ENCODE measurements around the gene SPG11.

SPG11 gene

GRCh38 chr15:44569316-44569715, 94.1 kb downstream of the SPG11 start:
- peaks cover 2% of the 10 kb centered on the region for H3K79me1 ChIP-seq (ENCODE audit: low read depth, low read length)
- no peaks in the 10 kb centered on the region for H3K4me1 ChIP-seq (ENCODE audit: control insufficient read depth in 2 of 2, insufficient read depth in 1 of 2, low read depth in 1 of 2, low read length in 2 of 2)
- no peak for DNase-seq (ENCODE audit: low spot score)
- H2AK5ac ChIP-seq (ENCODE audit: low read depth, low read length) = no peak overlapping the region
- WGBS, 2 donors (ENCODE audit: extremely low coverage in 2 of 2, insufficient read length in 2 of 2, insufficient replicate concordance in 1 of 2) = no CpG with 5 or more reads among the region's 4 CpGs
- no peaks in the 10 kb centered on the region for H3K27me3 ChIP-seq (ENCODE audit: control insufficient read depth in 3 of 3, insufficient read depth in 3 of 3, low read depth in 1 of 3, low read length in 3 of 3)
- peaks cover 17 to 22% of the 10 kb centered on the region in 2 donors for H3K9me3 ChIP-seq (replicated peaks in 1 of 2; ENCODE audit: control insufficient read depth in 2 of 2, insufficient read depth in 1 of 2, low read depth in 1 of 2, low read length in 2 of 2)
- no peak overlapping the region for H2BK15ac ChIP-seq (ENCODE audit: low read length)
- no peak overlapping the region for H3K9ac ChIP-seq (ENCODE audit: low read depth, low read length, poor library complexity)
- H3K36me3 ChIP-seq (replicated peaks in 1 of 2; ENCODE audit: control insufficient read depth in 2 of 2, insufficient read depth in 2 of 2, low read length in 2 of 2) = peaks cover 34 to 88% of the 10 kb centered on the region in 2 donors
- H2BK12ac ChIP-seq (ENCODE audit: low read length) = no peak overlapping the region
- H2AFZ ChIP-seq (ENCODE audit: low read length) = no peak overlapping the region
- H2BK5ac ChIP-seq (ENCODE audit: low read length) = no peak overlapping the region
- H3K14ac ChIP-seq (ENCODE audit: low read length) = no peak overlapping the region
- H2BK120ac ChIP-seq (ENCODE audit: low read depth, low read length) = no peak overlapping the region
- no peak overlapping the region for H3K18ac ChIP-seq (ENCODE audit: low read length)
- H4K91ac ChIP-seq (ENCODE audit: low read depth, low read length, poor library complexity) = no peak overlapping the region
- no peak overlapping the region for H3K4ac ChIP-seq (ENCODE audit: low read length)
- no peak overlapping the region for H3K4me2 ChIP-seq (ENCODE audit: insufficient read depth, low read length, poor library complexity, severe bottlenecking)
- no peak overlapping the region for H4K8ac ChIP-seq (ENCODE audit: low read depth, low read length)
- H3K27ac ChIP-seq (replicated peaks; ENCODE audit: low read length) = no peak overlapping the region
- H3K23ac ChIP-seq (ENCODE audit: low read depth, low read length, poor library complexity) = no peak overlapping the region
- H3K4me3 ChIP-seq (ENCODE audit: low read length in 2 of 2) = no peak overlapping the region

- Histone ChIP-seq H2BK120ac (ENCODE audit: low read depth, low read length) (no peak overlapping the region), H2BK15ac (ENCODE audit: low read length) (no peak overlapping the region), H3K23ac (ENCODE audit: low read depth, low read length, poor library complexity) (no peak overlapping the region), H4K91ac (ENCODE audit: low read depth, low read length, poor library complexity) (no peak overlapping the region), H3K27me3 (ENCODE audit: control insufficient read depth in 3 of 3, insufficient read depth in 3 of 3, low read depth in 1 of 3, low read length in 3 of 3) (no peaks in the 10 kb centered on the region), H3K14ac (ENCODE audit: low read length) (no peak overlapping the region), H3K79me1 (ENCODE audit: low read depth, low read length) (no peaks in the 10 kb centered on the region), H3K4me2 (ENCODE audit: insufficient read depth, low read length, poor library complexity, severe bottlenecking) (no peak overlapping the region), H2BK5ac (ENCODE audit: low read length) (no peak overlapping the region), H3K4me3 (ENCODE audit: low read length in 2 of 2) (no peak overlapping the region), H3K27ac (replicated peaks; ENCODE audit: low read length) (no peak overlapping the region), H3K9ac (ENCODE audit: low read depth, low read length, poor library complexity) (no peak overlapping the region), H3K4ac (ENCODE audit: low read length) (no peak overlapping the region), H2AFZ (ENCODE audit: low read length) (no peak overlapping the region), H3K18ac (ENCODE audit: low read length) (no peak overlapping the region), H3K9me3 (replicated peaks in 1 of 2; ENCODE audit: control insufficient read depth in 2 of 2, insufficient read depth in 1 of 2, low read depth in 1 of 2, low read length in 2 of 2) (peaks cover 17 to 31% of the 10 kb centered on the region in 2 donors), H3K36me3 (replicated peaks in 1 of 2; ENCODE audit: control insufficient read depth in 2 of 2, insufficient read depth in 2 of 2, low read length in 2 of 2) (peaks cover 40 to 88% of the 10 kb centered on the region in 2 donors), H3K4me1 (ENCODE audit: control insufficient read depth in 2 of 2, insufficient read depth in 1 of 2, low read depth in 1 of 2, low read length in 2 of 2) (no peaks in the 10 kb centered on the region), H2BK12ac (ENCODE audit: low read length) (no peak overlapping the region), H2AK5ac (ENCODE audit: low read depth, low read length) (no peak overlapping the region), H4K8ac (ENCODE audit: low read depth, low read length) (no peak overlapping the region)
- no peak for DNase-seq (ENCODE audit: low spot score)
- no CpG with 5 or more reads among the region's 3 CpGs for WGBS, 2 donors (ENCODE audit: extremely low coverage in 2 of 2, insufficient read length in 2 of 2, insufficient replicate concordance in 1 of 2)
These were observed 95.1 kb downstream of the SPG11 start for GRCh38 chr15:44568338-44568737.

GRCh38 chr15:44566155-44566540, 97.3 kb downstream of the SPG11 start:
- no peak overlapping the region for H2AK5ac ChIP-seq (ENCODE audit: low read depth, low read length)
- H3K18ac ChIP-seq (ENCODE audit: low read length) = no peak overlapping the region
- no CpG with 5 or more reads among the region's 4 CpGs for WGBS, 2 donors (ENCODE audit: extremely low coverage in 2 of 2, insufficient read length in 2 of 2, insufficient replicate concordance in 1 of 2)
- no peak overlapping the region for H3K4ac ChIP-seq (ENCODE audit: low read length)
- H2BK5ac ChIP-seq (ENCODE audit: low read length) = no peak overlapping the region
- H4K91ac ChIP-seq (ENCODE audit: low read depth, low read length, poor library complexity) = no peak overlapping the region
- no peaks in the 10 kb centered on the region for H3K79me1 ChIP-seq (ENCODE audit: low read depth, low read length)
- H3K23ac ChIP-seq (ENCODE audit: low read depth, low read length, poor library complexity) = no peak overlapping the region
- H2BK15ac ChIP-seq (ENCODE audit: low read length) = no peak overlapping the region
- H3K27ac ChIP-seq (replicated peaks; ENCODE audit: low read length) = no peak overlapping the region
- H3K27me3 ChIP-seq (ENCODE audit: control insufficient read depth in 3 of 3, insufficient read depth in 3 of 3, low read depth in 1 of 3, low read length in 3 of 3) = no peaks in the 10 kb centered on the region
- DNase-seq (ENCODE audit: low spot score) = no peak
- H3K9ac ChIP-seq (ENCODE audit: low read depth, low read length, poor library complexity) = no peak overlapping the region
- H4K8ac ChIP-seq (ENCODE audit: low read depth, low read length) = no peak overlapping the region
- no peak overlapping the region for H2BK12ac ChIP-seq (ENCODE audit: low read length)
- H2AFZ ChIP-seq (ENCODE audit: low read length) = no peak overlapping the region
- no peak overlapping the region for H2BK120ac ChIP-seq (ENCODE audit: low read depth, low read length)
- H3K14ac ChIP-seq (ENCODE audit: low read length) = no peak overlapping the region
- peaks cover 17 to 34% of the 10 kb centered on the region in 2 donors for H3K9me3 ChIP-seq (replicated peaks in 1 of 2; ENCODE audit: control insufficient read depth in 2 of 2, insufficient read depth in 1 of 2, low read depth in 1 of 2, low read length in 2 of 2)
- no peak overlapping the region for H3K4me2 ChIP-seq (ENCODE audit: insufficient read depth, low read length, poor library complexity, severe bottlenecking)
- H3K4me3 ChIP-seq (ENCODE audit: low read length in 2 of 2) = no peak overlapping the region
- no peaks in the 10 kb centered on the region for H3K4me1 ChIP-seq (ENCODE audit: control insufficient read depth in 2 of 2, insufficient read depth in 1 of 2, low read depth in 1 of 2, low read length in 2 of 2)
- peaks cover 42 to 97% of the 10 kb centered on the region in 2 donors for H3K36me3 ChIP-seq (replicated peaks in 1 of 2; ENCODE audit: control insufficient read depth in 2 of 2, insufficient read depth in 2 of 2, low read length in 2 of 2)

GRCh38 chr15:44565387-44566154, 97.9 kb downstream of the SPG11 start:
- Histone ChIP-seq H2BK120ac (ENCODE audit: low read depth, low read length) (no peak overlapping the region), H3K9ac (ENCODE audit: low read depth, low read length, poor library complexity) (no peak overlapping the region), H4K8ac (ENCODE audit: low read depth, low read length) (no peak overlapping the region), H2AFZ (ENCODE audit: low read length) (no peak overlapping the region), H3K4me1 (ENCODE audit: control insufficient read depth in 2 of 2, insufficient read depth in 1 of 2, low read depth in 1 of 2, low read length in 2 of 2) (no peaks in the 10 kb centered on the region), H3K9me3 (replicated peaks in 1 of 2; ENCODE audit: control insufficient read depth in 2 of 2, insufficient read depth in 1 of 2, low read depth in 1 of 2, low read length in 2 of 2) (peaks cover 17 to 34% of the 10 kb centered on the region in 2 donors), H3K27ac (replicated peaks; ENCODE audit: low read length) (no peak overlapping the region), H2BK5ac (ENCODE audit: low read length) (no peak overlapping the region), H3K27me3 (ENCODE audit: control insufficient read depth in 3 of 3, insufficient read depth in 3 of 3, low read depth in 1 of 3, low read length in 3 of 3) (no peaks in the 10 kb centered on the region), H3K23ac (ENCODE audit: low read depth, low read length, poor library complexity) (no peak overlapping the region), H3K4me3 (ENCODE audit: low read length in 2 of 2) (peak overlapping the region in 1 of 2 donors; percentile 7), H3K4me2 (ENCODE audit: insufficient read depth, low read length, poor library complexity, severe bottlenecking) (no peak overlapping the region), H3K4ac (ENCODE audit: low read length) (no peak overlapping the region), H4K91ac (ENCODE audit: low read depth, low read length, poor library complexity) (no peak overlapping the region), H2BK12ac (ENCODE audit: low read length) (no peak overlapping the region), H3K18ac (ENCODE audit: low read length) (no peak overlapping the region), H3K79me1 (ENCODE audit: low read depth, low read length) (no peaks in the 10 kb centered on the region), H3K36me3 (replicated peaks in 1 of 2; ENCODE audit: control insufficient read depth in 2 of 2, insufficient read depth in 2 of 2, low read length in 2 of 2) (peaks cover 46 to 97% of the 10 kb centered on the region in 2 donors), H2AK5ac (ENCODE audit: low read depth, low read length) (no peak overlapping the region), H3K14ac (ENCODE audit: low read length) (no peak overlapping the region), H2BK15ac (ENCODE audit: low read length) (no peak overlapping the region)
- no CpG with 5 or more reads among the region's 8 CpGs for WGBS, 2 donors (ENCODE audit: extremely low coverage in 2 of 2, insufficient read length in 2 of 2, insufficient replicate concordance in 1 of 2)
- no peak for DNase-seq (ENCODE audit: low spot score)
